B cell (primary cell): ENCODE results near the gene IGSF8.

Source experiments
- EZH2 ChIP-seq: IDR thresholded peaks from 2 replicates; pipeline ENCODE4 v1.6.1; 2012; ENCODE audit warnings: borderline replicate concordance, low read depth, mild to moderate bottlenecking, moderate library complexity, low read length; ENCODE audit not compliant: insufficient read depth, poor library complexity, severe bottlenecking
- TF ChIP-seq, protein P1 (sequence below): fragments of 200-600 bp; IDR thresholded peaks from one replicate; pipeline ENCODE4 v1.8.0; 2022; ENCODE audit warnings: antibody characterized with exemption, mild to moderate bottlenecking

GRCh38 chr1:160081261-160081936 lies 17.0 kb downstream of the IGSF8 start, which contains the start of gene KCNJ9:
- TF ChIP-seq, protein P1, sequence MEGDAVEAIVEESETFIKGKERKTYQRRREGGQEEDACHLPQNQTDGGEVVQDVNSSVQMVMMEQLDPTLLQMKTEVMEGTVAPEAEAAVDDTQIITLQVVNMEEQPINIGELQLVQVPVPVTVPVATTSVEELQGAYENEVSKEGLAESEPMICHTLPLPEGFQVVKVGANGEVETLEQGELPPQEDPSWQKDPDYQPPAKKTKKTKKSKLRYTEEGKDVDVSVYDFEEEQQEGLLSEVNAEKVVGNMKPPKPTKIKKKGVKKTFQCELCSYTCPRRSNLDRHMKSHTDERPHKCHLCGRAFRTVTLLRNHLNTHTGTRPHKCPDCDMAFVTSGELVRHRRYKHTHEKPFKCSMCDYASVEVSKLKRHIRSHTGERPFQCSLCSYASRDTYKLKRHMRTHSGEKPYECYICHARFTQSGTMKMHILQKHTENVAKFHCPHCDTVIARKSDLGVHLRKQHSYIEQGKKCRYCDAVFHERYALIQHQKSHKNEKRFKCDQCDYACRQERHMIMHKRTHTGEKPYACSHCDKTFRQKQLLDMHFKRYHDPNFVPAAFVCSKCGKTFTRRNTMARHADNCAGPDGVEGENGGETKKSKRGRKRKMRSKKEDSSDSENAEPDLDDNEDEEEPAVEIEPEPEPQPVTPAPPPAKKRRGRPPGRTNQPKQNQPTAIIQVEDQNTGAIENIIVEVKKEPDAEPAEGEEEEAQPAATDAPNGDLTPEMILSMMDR: no peak
- no peak for TF ChIP-seq EZH2
